Uterus (tissue), 4 donors: ENCODE data around the gene LGMN. TPM values are rescaled to one million over a fixed set of nuclear protein-coding genes. Genes with fewer than 3 reads are reported as not detected.
A peak's percentile ranks its signal among the peaks of the same experiment; 100 is the strongest.

ENCODE experiments used
- DNase-seq, 2 donors: peaks; one replicate each; pipeline ENCODE4 v3.0.0-alpha.2; 2019 to 2020
- H3K27ac ChIP-seq, 2 donors: fragments of 200-600 bp; sonication (generic); 1 replicate in 1 of 2; 2 replicates in 1 of 2; pipeline ENCODE4 v1.5.1; 2016 to 2018
- H3K27me3 ChIP-seq, 2 donors: fragments of 200-600 bp; sonication (generic); one replicate each; pipeline ENCODE4 v1.5.1; 2018 to 2019; ENCODE audit warnings: control low read depth in 1 of 2
- H3K36me3 ChIP-seq, 2 donors: fragments of 200-600 bp; sonication (generic); one replicate each; pipeline ENCODE4 v1.5.1; 2019; ENCODE audit warnings: control low read depth in 1 of 2
- H3K4me1 ChIP-seq, 2 donors: fragments of 200-600 bp; sonication (generic); one replicate each; pipeline ENCODE4 v1.5.1; 2018 to 2019; ENCODE audit warnings: control low read depth in 1 of 2
- H3K4me3 ChIP-seq, 2 donors: fragments of 200-600 bp; sonication (generic); 1 replicate in 1 of 2; 2 replicates in 1 of 2; pipeline ENCODE4 v1.5.1; 2018 to 2019; ENCODE audit warnings: mild to moderate bottlenecking in 1 of 2
- H3K9me3 ChIP-seq, 2 donors: fragments of 200-600 bp; sonication (generic); one replicate each; pipeline ENCODE4 v1.5.1; 2019; ENCODE audit warnings: control low read depth in 1 of 2
- CTCF ChIP-seq, 4 experiments: fragments of 200-600 bp in 2 of 4; fragments of 450-650 bp in 2 of 4; sonication (generic) in 2 of 4; IDR thresholded peaks; one replicate each; pipeline ENCODE4 v1.5.1; 2016 to 2019; ENCODE audit warnings: antibody characterized with exemption in 4 of 4, mild to moderate bottlenecking in 2 of 4, moderate library complexity in 1 of 4
- POLR2A ChIP-seq, 2 donors: fragments of 450-650 bp; IDR thresholded peaks; one replicate each; pipeline ENCODE4 v1.6.1; 2016; ENCODE audit warnings: antibody characterized with exemption in 2 of 2, mild to moderate bottlenecking in 1 of 2, moderate library complexity in 1 of 2
- intact Hi-C: fragments of 100-400 bp; cut with DNase I; formaldehyde crosslinking; loops from one replicate; pipeline ENCODE4 v1.15.1; 2023; ENCODE audit warnings: low total_unique reads
- total RNA-seq, 4 donors: library from RNA; depleted of rRNA in 3 of 4; stranded (reverse); fragments of >200 nt in 3 of 4; gene quantifications; one replicate each; pipeline versions ENCODE4 v1.1.0 to v1.2.4, GENCODE V29; 2014 to 2023
- donor health status: DM: yes; HTN: yes; CAD: no.

Gene LGMN
- total RNA-seq, 4 donors from 2014 or later, result 13.6 to 91.4 (median 69.1) TPM

- no peaks in the 10 kb centered on the region for H3K36me3 ChIP-seq
- peak in 1 of 2 donors; percentile 12 for DNase-seq
- H3K4me1 ChIP-seq, result no peaks in the 10 kb centered on the region
- H3K4me3 ChIP-seq, result no peak overlapping the region
- no peaks in the 10 kb centered on the region for H3K9me3 ChIP-seq
- intact Hi-C loops, result no loop called here
- H3K27ac ChIP-seq, result no peak overlapping the region
- TF ChIP-seq CTCF (IDR thresholded peaks at IDR 0.05) (no peak), POLR2A (IDR thresholded peaks at IDR 0.05) (no peak)
- no peaks in the 10 kb centered on the region for H3K27me3 ChIP-seq
Observed at GRCh38 chr14:92679246-92679645, 69.2 kb downstream of the LGMN start.

- H3K4me1 ChIP-seq, result no peaks in the 10 kb centered on the region
- no peaks in the 10 kb centered on the region for H3K9me3 ChIP-seq
- H3K4me3 ChIP-seq, result no peak overlapping the region
- H3K36me3 ChIP-seq, result no peaks in the 10 kb centered on the region
- TF ChIP-seq CTCF (IDR thresholded peaks at IDR 0.05) (no peak), POLR2A (IDR thresholded peaks at IDR 0.05) (no peak)
- intact Hi-C loops, result no loop called here
- H3K27me3 ChIP-seq, result no peaks in the 10 kb centered on the region
- no peak overlapping the region for H3K27ac ChIP-seq
- peak in 1 of 2 donors; percentile 2 for DNase-seq
Observed at GRCh38 chr14:92678766-92679165, 69.7 kb downstream of the LGMN start.

- Histone ChIP-seq H3K36me3 (no peaks in the 10 kb centered on the region), H3K4me1 (no peaks in the 10 kb centered on the region), H3K27ac (no peak overlapping the region), H3K4me3 (no peak overlapping the region), H3K9me3 (no peaks in the 10 kb centered on the region), H3K27me3 (no peaks in the 10 kb centered on the region)
- no peak for DNase-seq
- TF ChIP-seq POLR2A (IDR thresholded peaks at IDR 0.05) (no peak), CTCF (IDR thresholded peaks at IDR 0.05) (no peak)
- intact Hi-C loops, result no loop called here
Observed at GRCh38 chr14:92677955-92678354, 70.5 kb downstream of the LGMN start.

GRCh38 chr14:92677087-92677668 lies 71.2 kb downstream of the LGMN start:
- no peak overlapping the region for H3K27ac ChIP-seq
- intact Hi-C loops, result no loop called here
- TF ChIP-seq POLR2A (IDR thresholded peaks at IDR 0.05) (no peak), CTCF (IDR thresholded peaks at IDR 0.05) (no peak)
- no peaks in the 10 kb centered on the region for H3K27me3 ChIP-seq
- no peaks in the 10 kb centered on the region for H3K4me1 ChIP-seq
- no peaks in the 10 kb centered on the region for H3K36me3 ChIP-seq
- H3K9me3 ChIP-seq, result no peaks in the 10 kb centered on the region
- H3K4me3 ChIP-seq, result no peak overlapping the region
- DNase-seq, result no peak

- TF ChIP-seq POLR2A (IDR thresholded peaks at IDR 0.05) (no peak), CTCF (IDR thresholded peaks at IDR 0.05) (no peak)
- Histone ChIP-seq H3K27ac (no peak overlapping the region), H3K9me3 (no peaks in the 10 kb centered on the region), H3K4me1 (no peaks in the 10 kb centered on the region), H3K27me3 (no peaks in the 10 kb centered on the region), H3K36me3 (no peaks in the 10 kb centered on the region), H3K4me3 (no peak overlapping the region)
- intact Hi-C loops, result no loop called here
- peak in 1 of 2 donors; percentile 9 for DNase-seq
Observed at GRCh38 chr14:92676403-92677086, 71.9 kb downstream of the LGMN start.
